ENCODE data around the gene CHI3L2.

CHI3L2 gene

GRCh38 chr1:111191496-111191895 is 36.0 kb upstream of the CHI3L2 start:
- no peak overlapping the region for H3K27ac ChIP-seq
- TF ChIP-seq CTCF (conservative IDR thresholded peaks at IDR 0.05) (no peak), ZFX (IDR thresholded peaks at IDR 0.05) (no peak)

- TF ChIP-seq ZFX (IDR thresholded peaks at IDR 0.05) (no peak), CTCF (conservative IDR thresholded peaks at IDR 0.05) (no peak)
- H3K27ac ChIP-seq: no peak overlapping the region
Observed at GRCh38 chr1:111192074-111192473, 35.4 kb upstream of the CHI3L2 start.

GRCh38 chr1:111192658-111193519 is 34.6 kb upstream of the CHI3L2 start:
- TF ChIP-seq CTCF (conservative IDR thresholded peaks at IDR 0.05) (no peak), ZFX (IDR thresholded peaks at IDR 0.05) (no peak)
- H3K27ac ChIP-seq: no peak overlapping the region

- TF ChIP-seq ZFX (IDR thresholded peaks at IDR 0.05): no peak
- TF ChIP-seq CTCF (conservative IDR thresholded peaks at IDR 0.05): no peak
- H3K27ac ChIP-seq: no peak overlapping the region
Observed at GRCh38 chr1:111193712-111194480, 33.6 kb upstream of the CHI3L2 start.

- H3K27ac ChIP-seq: no peak overlapping the region
Observed at GRCh38 chr1:111195002-111195684, 32.4 kb upstream of the CHI3L2 start.

GRCh38 chr1:111196213-111196612 is 31.3 kb upstream of the CHI3L2 start:
- TF ChIP-seq CTCF (conservative IDR thresholded peaks at IDR 0.05): no peak
- no peak for TF ChIP-seq ZFX (IDR thresholded peaks at IDR 0.05)
- H3K27ac ChIP-seq: no peak overlapping the region

More at GRCh38 chr1:111195002-111195684, 32.4 kb upstream of the CHI3L2 start:
- TF ChIP-seq CTCF (conservative IDR thresholded peaks at IDR 0.05) (no peak), ZFX (IDR thresholded peaks at IDR 0.05) (no peak)
